Measurements from ENCODE around the gene TOP2B. TPM values are rescaled to one million over a fixed set of nuclear protein-coding genes. Genes with fewer than 3 reads are reported as not detected.

Gene TOP2B
- total RNA-seq, 1 experiment from 2014 or later: 181 TPM

DNA sequence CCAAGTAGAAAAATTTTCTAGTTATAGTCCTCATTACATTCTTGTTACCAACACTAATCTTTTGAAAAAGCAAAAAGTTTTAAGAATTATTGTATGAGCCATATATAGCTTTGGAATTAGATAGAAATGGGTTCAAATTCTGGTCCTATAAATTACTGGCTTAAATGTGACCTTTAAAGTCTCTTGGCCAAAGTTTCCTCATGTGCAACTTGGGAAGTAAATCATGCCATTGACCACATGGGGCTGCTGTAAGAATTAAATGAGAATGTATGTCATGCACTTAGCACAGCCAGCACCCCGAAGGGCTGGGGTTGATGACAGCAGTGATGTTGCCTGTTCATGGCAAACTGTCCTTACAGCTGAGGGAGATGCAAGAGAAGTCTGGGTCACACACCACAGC lies 108.3 kb downstream of the TOP2B start:
- H3K9me3 ChIP-seq (ENCODE audit: control insufficient read depth, low read depth, low read length): no peaks in the 10 kb centered on the region
- no peaks in the 10 kb centered on the region for H3K79me2 ChIP-seq (ENCODE audit: insufficient read depth, low read length)
- H3K9ac ChIP-seq (ENCODE audit: extremely low read depth, insufficient read length, low read length): no peak overlapping the region
- H3K36me3 Mint-ChIP-seq (ENCODE audit: insufficient read depth in 1 of 3, low read depth in 3 of 3): no peaks in the 10 kb centered on the region
- H2BK120ac ChIP-seq (ENCODE audit: low read depth, low read length, poor library complexity, severe bottlenecking): no peak overlapping the region
- no peaks in the 10 kb centered on the region for H3K27me3 Mint-ChIP-seq (ENCODE audit: low read depth)
- no peak overlapping the region for H3K4ac ChIP-seq (ENCODE audit: low read depth, low read length)
- H3T11ph ChIP-seq (ENCODE audit: low read length): no peak overlapping the region
- H3K79me1 ChIP-seq (ENCODE audit: insufficient read depth, low read depth, low read length, poor library complexity, severe bottlenecking): no peaks in the 10 kb centered on the region
- no peaks in the 10 kb centered on the region for H3K4me1 ChIP-seq (ENCODE audit: insufficient read depth, low read length)
- no peak overlapping the region for H2BK15ac ChIP-seq (ENCODE audit: low read depth, low read length)
- H2BK5ac ChIP-seq (ENCODE audit: insufficient read length, low read length): no peak overlapping the region
- H3K27ac Mint-ChIP-seq: no peak overlapping the region
- H2AFZ ChIP-seq (ENCODE audit: low read length): no peak overlapping the region
- no peaks in the 10 kb centered on the region for H3K9me3 Mint-ChIP-seq
- H3K14ac ChIP-seq (ENCODE audit: insufficient read depth, low read length): no peak overlapping the region
- WGBS (ENCODE audit: extremely low coverage, insufficient read length, low lambda C conversion rate): no CpG with 5 or more reads among the region's 1 CpG
- TF ChIP-seq, protein P1, sequence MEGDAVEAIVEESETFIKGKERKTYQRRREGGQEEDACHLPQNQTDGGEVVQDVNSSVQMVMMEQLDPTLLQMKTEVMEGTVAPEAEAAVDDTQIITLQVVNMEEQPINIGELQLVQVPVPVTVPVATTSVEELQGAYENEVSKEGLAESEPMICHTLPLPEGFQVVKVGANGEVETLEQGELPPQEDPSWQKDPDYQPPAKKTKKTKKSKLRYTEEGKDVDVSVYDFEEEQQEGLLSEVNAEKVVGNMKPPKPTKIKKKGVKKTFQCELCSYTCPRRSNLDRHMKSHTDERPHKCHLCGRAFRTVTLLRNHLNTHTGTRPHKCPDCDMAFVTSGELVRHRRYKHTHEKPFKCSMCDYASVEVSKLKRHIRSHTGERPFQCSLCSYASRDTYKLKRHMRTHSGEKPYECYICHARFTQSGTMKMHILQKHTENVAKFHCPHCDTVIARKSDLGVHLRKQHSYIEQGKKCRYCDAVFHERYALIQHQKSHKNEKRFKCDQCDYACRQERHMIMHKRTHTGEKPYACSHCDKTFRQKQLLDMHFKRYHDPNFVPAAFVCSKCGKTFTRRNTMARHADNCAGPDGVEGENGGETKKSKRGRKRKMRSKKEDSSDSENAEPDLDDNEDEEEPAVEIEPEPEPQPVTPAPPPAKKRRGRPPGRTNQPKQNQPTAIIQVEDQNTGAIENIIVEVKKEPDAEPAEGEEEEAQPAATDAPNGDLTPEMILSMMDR (conservative IDR thresholded peaks at IDR 0.05): no peak
- no peaks in the 10 kb centered on the region for H3K27me3 ChIP-seq (ENCODE audit: insufficient read depth, low read length)
- H3K27ac ChIP-seq (ENCODE audit: insufficient read length, low read depth, low read length): no peak overlapping the region
- no peak overlapping the region for H4K8ac ChIP-seq (replicated peaks; ENCODE audit: insufficient read length, low read depth, low read length)
- H3K56ac ChIP-seq (ENCODE audit: insufficient read length, low read depth, low read length): no peak overlapping the region
- H3K23ac ChIP-seq (ENCODE audit: insufficient read length, low read depth, low read length): no peak overlapping the region
- no peak overlapping the region for H2AK5ac ChIP-seq (ENCODE audit: insufficient read length, low read length)
- H3K4me1 Mint-ChIP-seq: peaks cover 5 to 6% of the 10 kb centered on the region in 2 experiments
- no peak for DNase-seq
- H2BK12ac ChIP-seq (ENCODE audit: insufficient read length, low read depth, low read length): no peak overlapping the region
- H4K20me1 ChIP-seq (ENCODE audit: control insufficient read depth, insufficient read depth, insufficient read length): no peaks in the 10 kb centered on the region
- no peak overlapping the region for H3K4me3 Mint-ChIP-seq
- no peak overlapping the region for H2BK20ac ChIP-seq (ENCODE audit: low read depth, low read length, poor library complexity, severe bottlenecking)
- no peaks in the 10 kb centered on the region for H3K23me2 ChIP-seq (ENCODE audit: insufficient read length, low read depth, low read length, poor library complexity, severe bottlenecking)
- H4K5ac ChIP-seq (ENCODE audit: insufficient read length, low read depth, low read length): no peak overlapping the region
- H4K91ac ChIP-seq (ENCODE audit: insufficient read length, low read depth, low read length): no peak overlapping the region
- no peak overlapping the region for H3K18ac ChIP-seq (ENCODE audit: insufficient read length, low read depth, low read length)
- no peak overlapping the region for H3K4me2 ChIP-seq (ENCODE audit: insufficient read depth, insufficient read length, low read length)
